ENCODE data around the gene ADAMTS9.

The ADAMTS9 gene

DNA sequence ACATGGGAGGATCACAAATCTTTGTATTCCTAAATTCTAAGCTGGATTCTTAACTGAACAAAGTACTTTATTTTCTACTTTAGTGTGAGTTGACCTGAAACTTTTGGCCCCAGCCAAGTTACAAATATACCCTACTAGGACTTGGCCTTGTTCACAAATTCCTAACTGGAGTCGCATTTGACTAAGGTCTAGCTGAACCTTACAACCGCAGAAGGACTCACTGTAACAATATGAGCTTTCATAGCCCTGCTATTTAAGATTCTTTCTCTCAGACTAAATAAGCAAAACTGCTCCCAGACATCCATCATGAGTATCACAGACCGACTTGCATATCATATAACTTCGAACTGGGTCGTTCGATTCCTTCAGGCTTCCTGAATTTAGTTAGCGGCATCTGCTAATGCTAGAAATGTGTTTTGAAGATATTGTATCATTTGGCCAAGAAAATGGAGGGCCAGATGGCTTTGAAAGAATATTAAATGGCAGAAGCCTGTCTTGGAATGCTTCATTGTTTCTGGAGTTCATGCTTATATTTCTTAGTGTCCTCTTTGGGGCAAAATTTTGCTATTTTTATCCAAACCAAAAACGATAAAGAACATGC, 28.4 kb upstream of the ADAMTS9 start:
- no peak for FAIRE-seq

GRCh38 chr3:64715211-64715982, 27.6 kb upstream of the ADAMTS9 start:
- no peak for TF ChIP-seq POLR2AphosphoS5 (IDR thresholded peaks at IDR 0.05; ENCODE audit: low read depth, low read length)
- TF ChIP-seq TAF1 (IDR thresholded peaks at IDR 0.05; ENCODE audit: low read depth, low read length): no peak
- DNase-seq (ENCODE audit: insufficient read length, low spot score) (no peak), FAIRE-seq (no peak)

More for the DNA sequence above, 28.4 kb upstream of the ADAMTS9 start:
- TF ChIP-seq POU2F2 (IDR thresholded peaks at IDR 0.05; ENCODE audit: low read depth, low read length) (no peak), POLR2AphosphoS5 (IDR thresholded peaks at IDR 0.05; ENCODE audit: low read depth, low read length) (no peak), SPI1 (IDR thresholded peaks at IDR 0.05; ENCODE audit: low read depth, low read length) (no peak), PAX5 (IDR thresholded peaks at IDR 0.05; ENCODE audit: insufficient read depth, low read length, severe bottlenecking) (no peak), POLR2A (IDR thresholded peaks at IDR 0.05; ENCODE audit: low read depth, low read length) (no peak), TAF1 (IDR thresholded peaks at IDR 0.05; ENCODE audit: low read depth, low read length) (no peak)
- DNase-seq (ENCODE audit: insufficient read length, low spot score): no peak

- FAIRE-seq (no peak), DNase-seq (ENCODE audit: insufficient read length, low spot score) (no peak)
- TF ChIP-seq POLR2AphosphoS5 (IDR thresholded peaks at IDR 0.05; ENCODE audit: low read depth, low read length) (no peak), PAX5 (IDR thresholded peaks at IDR 0.05; ENCODE audit: insufficient read depth, low read length, severe bottlenecking) (no peak), TAF1 (IDR thresholded peaks at IDR 0.05; ENCODE audit: low read depth, low read length) (no peak), POLR2A (IDR thresholded peaks at IDR 0.05; ENCODE audit: low read depth, low read length) (no peak), SPI1 (IDR thresholded peaks at IDR 0.05; ENCODE audit: low read depth, low read length) (no peak), POU2F2 (IDR thresholded peaks at IDR 0.05; ENCODE audit: low read depth, low read length) (no peak)
Measured at GRCh38 chr3:64708456-64708855, 20.7 kb upstream of the ADAMTS9 start.

DNA sequence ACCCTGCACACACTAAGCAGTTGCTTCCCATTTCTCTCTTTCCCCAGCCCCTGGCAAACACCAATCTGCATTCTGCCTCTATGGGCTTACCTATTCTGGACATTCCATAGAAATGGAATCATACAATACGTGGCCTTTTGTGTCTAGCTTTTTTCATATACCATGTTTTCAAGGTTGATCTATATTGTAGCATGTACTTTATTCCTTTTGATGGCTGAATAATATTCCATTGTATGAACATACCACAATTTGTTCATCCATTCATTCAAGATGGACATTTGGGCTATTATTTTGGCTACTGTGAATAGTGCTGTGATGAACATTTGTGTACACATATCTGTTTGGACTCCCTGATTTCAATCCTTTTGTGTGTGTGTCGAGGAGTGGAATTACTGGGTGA, 18.1 kb upstream of the ADAMTS9 start:
- TF ChIP-seq POLR2A (IDR thresholded peaks at IDR 0.05; ENCODE audit: low read depth, low read length) (no peak), TAF1 (IDR thresholded peaks at IDR 0.05; ENCODE audit: low read depth, low read length) (no peak), POU2F2 (IDR thresholded peaks at IDR 0.05; ENCODE audit: low read depth, low read length) (no peak), POLR2AphosphoS5 (IDR thresholded peaks at IDR 0.05; ENCODE audit: low read depth, low read length) (no peak), PAX5 (IDR thresholded peaks at IDR 0.05; ENCODE audit: insufficient read depth, low read length, severe bottlenecking) (no peak)
- FAIRE-seq (no peak), DNase-seq (ENCODE audit: insufficient read length, low spot score) (no peak)

DNA sequence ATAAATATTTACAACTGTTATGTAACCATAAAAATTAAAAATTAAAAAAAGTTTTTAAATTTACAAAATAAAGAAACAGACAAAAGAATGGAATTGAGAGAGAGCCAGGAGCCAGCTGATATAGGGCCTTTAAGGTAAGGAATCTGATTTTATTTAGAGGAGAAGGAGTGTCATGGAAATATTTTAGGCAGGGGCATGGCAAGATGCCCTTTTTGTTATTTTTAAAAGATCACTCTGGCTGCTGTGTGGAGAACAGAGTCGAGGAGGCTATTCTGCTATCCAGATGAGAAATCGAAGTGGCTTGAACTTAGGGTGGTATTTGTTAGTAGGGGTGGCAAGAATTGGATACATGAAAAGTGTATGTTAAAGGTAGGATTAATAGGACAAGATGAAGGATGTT, 9.1 kb upstream of the ADAMTS9 start:
- FAIRE-seq (no peak), DNase-seq (ENCODE audit: insufficient read length, low spot score) (no peak)
- no peak for TF ChIP-seq POLR2AphosphoS5 (IDR thresholded peaks at IDR 0.05; ENCODE audit: low read depth, low read length)
- TF ChIP-seq POU2F2 (IDR thresholded peaks at IDR 0.05; ENCODE audit: low read depth, low read length): no peak
- no peak for TF ChIP-seq POLR2A (IDR thresholded peaks at IDR 0.05; ENCODE audit: low read depth, low read length)
- TF ChIP-seq SPI1 (IDR thresholded peaks at IDR 0.05; ENCODE audit: low read depth, low read length): no peak
- no peak for TF ChIP-seq TAF1 (IDR thresholded peaks at IDR 0.05; ENCODE audit: low read depth, low read length)
- no peak for TF ChIP-seq PAX5 (IDR thresholded peaks at IDR 0.05; ENCODE audit: insufficient read depth, low read length, severe bottlenecking)

DNA sequence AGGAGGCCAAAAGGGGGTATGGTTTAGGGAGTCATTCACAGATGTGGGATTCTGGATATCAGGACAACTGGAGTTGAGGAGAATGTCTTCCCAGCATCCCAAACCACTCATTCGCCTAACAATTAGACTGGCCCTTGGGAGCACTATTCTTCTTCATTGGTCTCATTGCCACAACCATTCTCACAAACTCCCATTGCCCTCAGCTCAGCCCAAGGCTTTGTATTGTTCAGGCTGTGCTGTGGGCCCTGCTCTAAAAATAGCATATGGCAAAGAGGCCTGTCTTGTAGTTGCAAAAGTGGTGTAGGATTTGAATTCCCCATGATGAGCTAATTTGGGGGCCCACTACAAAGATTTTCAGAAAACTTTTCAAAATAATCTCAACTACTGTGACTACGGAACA, 6.3 kb upstream of the ADAMTS9 start:
- TF ChIP-seq SPI1 (IDR thresholded peaks at IDR 0.05; ENCODE audit: low read depth, low read length) (no peak), PAX5 (IDR thresholded peaks at IDR 0.05; ENCODE audit: insufficient read depth, low read length, severe bottlenecking) (no peak), POU2F2 (IDR thresholded peaks at IDR 0.05; ENCODE audit: low read depth, low read length) (no peak), POLR2AphosphoS5 (IDR thresholded peaks at IDR 0.05; ENCODE audit: low read depth, low read length) (no peak), TAF1 (IDR thresholded peaks at IDR 0.05; ENCODE audit: low read depth, low read length) (no peak), POLR2A (IDR thresholded peaks at IDR 0.05; ENCODE audit: low read depth, low read length) (no peak)
- no peak for FAIRE-seq
- DNase-seq (ENCODE audit: insufficient read length, low spot score): no peak

DNA sequence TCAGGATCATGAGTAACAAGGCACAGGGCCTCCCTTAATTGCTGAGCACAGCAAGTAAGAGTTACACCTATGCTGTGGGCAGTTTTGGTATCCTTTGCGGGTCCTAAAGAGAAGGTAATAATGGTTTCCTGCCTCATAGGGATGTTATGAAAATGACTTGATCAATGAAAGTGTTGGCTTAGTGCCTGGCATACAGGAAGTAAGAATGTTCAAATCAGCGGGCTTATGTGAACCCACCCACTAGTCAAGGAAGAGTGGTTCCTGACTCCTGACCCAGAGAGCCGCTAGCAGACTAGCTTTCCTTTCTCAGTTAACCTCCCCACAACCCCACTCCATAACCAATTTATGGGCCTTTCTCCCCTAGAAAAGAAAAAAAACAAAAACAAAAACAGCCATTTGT, 5.2 kb upstream of the ADAMTS9 start:
- DNase-seq (ENCODE audit: insufficient read length, low spot score) (no peak), FAIRE-seq (no peak)
- TF ChIP-seq POLR2A (IDR thresholded peaks at IDR 0.05; ENCODE audit: low read depth, low read length) (no peak), SPI1 (IDR thresholded peaks at IDR 0.05; ENCODE audit: low read depth, low read length) (no peak), POU2F2 (IDR thresholded peaks at IDR 0.05; ENCODE audit: low read depth, low read length) (no peak), TAF1 (IDR thresholded peaks at IDR 0.05; ENCODE audit: low read depth, low read length) (no peak), POLR2AphosphoS5 (IDR thresholded peaks at IDR 0.05; ENCODE audit: low read depth, low read length) (no peak)

DNA sequence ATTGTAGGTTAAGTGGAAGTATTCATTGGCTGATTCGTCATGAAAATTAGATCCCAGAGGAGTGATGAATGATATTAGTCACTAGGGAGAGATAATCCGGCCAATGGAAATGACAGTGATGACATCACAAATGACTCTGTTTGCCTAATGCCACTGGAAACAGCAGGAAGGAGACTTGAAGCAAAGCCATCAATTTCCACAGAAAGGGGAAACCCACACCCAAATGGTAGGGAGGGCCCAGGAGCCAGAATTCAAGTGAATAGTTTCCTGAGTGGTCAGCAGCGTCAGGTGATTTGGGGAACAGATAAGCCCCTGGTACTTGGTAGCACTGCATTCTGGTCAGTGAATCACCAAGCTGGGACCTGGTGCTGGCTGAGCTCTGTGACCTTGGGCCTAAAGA, 3.3 kb upstream of the ADAMTS9 start:
- TF ChIP-seq POU2F2 (IDR thresholded peaks at IDR 0.05; ENCODE audit: low read depth, low read length): no peak
- no peak for FAIRE-seq
- DNase-seq (ENCODE audit: insufficient read length, low spot score): no peak

GRCh38 chr3:64687086-64687780, 567 bp downstream of the ADAMTS9 start:
- TF ChIP-seq PAX5 (IDR thresholded peaks at IDR 0.05; ENCODE audit: insufficient read depth, low read length, severe bottlenecking) (no peak), POLR2A (IDR thresholded peaks at IDR 0.05; ENCODE audit: low read depth, low read length) (no peak), TAF1 (IDR thresholded peaks at IDR 0.05; ENCODE audit: low read depth, low read length) (no peak), SPI1 (IDR thresholded peaks at IDR 0.05; ENCODE audit: low read depth, low read length) (no peak)
- no peak for FAIRE-seq
- no peak for DNase-seq (ENCODE audit: insufficient read length, low spot score)

GRCh38 chr3:64686446-64686908, 1.3 kb downstream of the ADAMTS9 start:
- no peak for DNase-seq (ENCODE audit: insufficient read length, low spot score)
- FAIRE-seq: no peak
- no peak for TF ChIP-seq TAF1 (IDR thresholded peaks at IDR 0.05; ENCODE audit: low read depth, low read length)
- TF ChIP-seq POLR2A (IDR thresholded peaks at IDR 0.05; ENCODE audit: low read depth, low read length): no peak
- TF ChIP-seq POU2F2 (IDR thresholded peaks at IDR 0.05; ENCODE audit: low read depth, low read length): no peak
- TF ChIP-seq PAX5 (IDR thresholded peaks at IDR 0.05; ENCODE audit: insufficient read depth, low read length, severe bottlenecking): no peak
- TF ChIP-seq POLR2AphosphoS5 (IDR thresholded peaks at IDR 0.05; ENCODE audit: low read depth, low read length): no peak
- TF ChIP-seq SPI1 (IDR thresholded peaks at IDR 0.05; ENCODE audit: low read depth, low read length): no peak
